ENCODE measurements around the gene POLD2. TPM values are rescaled to one million over a fixed set of nuclear protein-coding genes. Genes with fewer than 3 reads are reported as not detected.
"Not testable (repeated sequence)": the region's sequence is repeated elsewhere in the genome, so short reads cannot be mapped to it uniquely, and the experiment has no call there.

The POLD2 gene
- total RNA-seq (2014; rRNA removed; shearing (Covaris generic)) = 149 and 160 TPM in 2 replicates

GRCh38 chr7:44123190-44124003, at the start of gene POLD2:
Gene POLD2 (minus strand): TSS chr7:44123548. CDS start chr7:44122053, 1,495 bp downstream.
- DNase-seq (ENCODE audit: low spot score) = peak; percentile 96

- no peak for DNase-seq (ENCODE audit: low spot score)
Observed at GRCh38 chr7:44172803-44173424, 49.6 kb upstream of the POLD2 start.

DNA sequence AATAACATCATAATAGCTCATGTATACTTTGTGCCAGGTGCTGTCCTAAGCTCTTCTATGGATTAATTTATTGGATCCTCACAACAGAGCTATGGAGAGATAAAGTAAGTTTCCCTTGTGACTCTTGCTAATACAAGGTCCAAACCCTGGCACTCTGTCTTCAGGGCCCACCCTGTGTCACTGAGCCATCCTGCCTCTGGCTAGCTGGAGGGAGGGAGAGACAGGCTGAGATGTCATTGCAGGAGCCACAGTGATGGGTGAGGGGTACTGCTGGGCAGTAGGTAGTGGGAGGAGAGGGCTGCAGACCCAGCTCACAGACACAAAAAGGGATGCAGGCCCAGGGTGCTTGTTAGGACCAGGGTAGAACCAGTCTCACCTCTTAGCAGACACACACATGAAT, 49.0 kb upstream of the POLD2 start:
- no peak for DNase-seq (ENCODE audit: low spot score)

GRCh38 chr7:44171901-44172300, 48.6 kb upstream of the POLD2 start:
- not testable (repeated sequence) for DNase-seq (ENCODE audit: low spot score)

GRCh38 chr7:44167920-44168319, 44.6 kb upstream of the POLD2 start:
- DNase-seq (ENCODE audit: low spot score) = no peak

GRCh38 chr7:44163591-44163990, 40.2 kb upstream of the POLD2 start:
- DNase-seq (ENCODE audit: low spot score) = peak; percentile 94

GRCh38 chr7:44162785-44163395, 39.5 kb upstream of the POLD2 start:
- no peak for DNase-seq (ENCODE audit: low spot score)

GRCh38 chr7:44162179-44162578, 38.8 kb upstream of the POLD2 start:
- no peak for DNase-seq (ENCODE audit: low spot score)

DNA sequence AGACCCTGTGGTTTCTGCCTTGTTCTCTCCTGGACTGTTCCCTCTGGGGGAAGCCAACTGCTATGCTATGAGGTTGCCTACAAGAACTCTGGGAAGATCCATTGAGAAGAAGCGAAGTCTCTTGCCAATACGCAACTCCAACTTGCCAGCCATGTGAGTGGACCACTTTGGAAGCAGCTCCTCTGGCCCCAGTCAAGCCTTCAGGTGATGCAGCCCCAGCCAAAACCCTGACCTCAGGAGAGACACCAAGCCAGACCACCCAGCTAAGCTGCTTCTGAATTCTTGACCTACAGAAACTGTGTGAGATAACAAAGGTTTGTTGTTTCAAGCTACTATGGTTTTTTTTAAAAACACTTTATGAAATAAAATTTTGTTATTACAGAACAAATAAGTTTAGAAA, 38.0 kb upstream of the POLD2 start:
- DNase-seq (ENCODE audit: low spot score) = no peak

- DNase-seq (ENCODE audit: low spot score) = no peak
Observed at GRCh38 chr7:44159824-44160630, 36.7 kb upstream of the POLD2 start.

- no peak for DNase-seq (ENCODE audit: low spot score)
Observed at GRCh38 chr7:44158873-44159631, 35.7 kb upstream of the POLD2 start.

- DNase-seq (ENCODE audit: low spot score) = no peak
Observed at GRCh38 chr7:44158096-44158872, 34.9 kb upstream of the POLD2 start.

DNA sequence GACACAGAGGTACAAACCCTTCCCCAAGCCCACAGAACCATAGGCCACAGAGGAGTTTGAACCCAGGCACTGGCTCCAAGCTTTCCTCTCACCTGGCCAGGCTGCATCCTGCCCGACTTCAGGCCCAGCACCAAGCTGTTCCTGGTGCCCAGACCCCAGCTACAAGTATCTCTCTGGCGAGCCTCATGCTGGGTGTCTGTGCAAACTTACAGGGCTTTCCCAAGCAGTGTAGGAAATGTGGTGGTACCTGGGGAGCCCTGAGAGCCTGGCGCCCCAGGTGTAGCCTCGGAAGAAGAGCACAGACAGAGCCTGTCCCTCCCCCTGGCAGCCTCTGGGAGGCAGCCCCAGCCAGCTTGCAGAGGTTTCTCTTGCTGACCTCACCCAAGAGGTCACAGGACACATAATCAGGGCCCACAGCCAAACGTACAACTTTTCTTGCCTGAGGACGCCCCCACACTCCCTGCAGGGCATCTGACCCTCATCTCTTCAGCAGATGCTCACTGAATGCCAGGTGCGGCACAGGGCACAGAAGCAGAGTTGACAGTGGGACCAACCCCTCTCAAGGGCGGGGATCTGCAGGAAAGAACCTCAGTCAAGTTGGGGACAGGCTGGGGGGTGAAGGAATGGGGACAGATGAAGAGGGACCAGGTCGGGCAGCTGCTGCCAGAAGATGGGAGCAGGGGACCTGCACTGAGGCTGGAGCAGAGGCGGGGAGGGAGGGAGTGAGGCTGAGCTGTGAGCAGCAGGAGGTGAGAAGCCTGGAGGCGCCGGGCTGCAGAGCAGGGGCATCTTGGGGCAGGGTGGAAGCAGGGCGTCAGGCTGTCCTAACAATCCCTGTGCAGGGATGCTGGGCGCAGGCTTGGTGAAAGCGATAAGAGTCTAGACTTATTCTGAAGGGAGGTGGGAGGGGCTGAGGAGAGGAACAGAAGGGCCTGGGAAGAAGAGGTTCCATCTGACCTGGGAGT, 34.0 kb upstream of the POLD2 start:
- DNase-seq (ENCODE audit: low spot score) = no peak

DNA sequence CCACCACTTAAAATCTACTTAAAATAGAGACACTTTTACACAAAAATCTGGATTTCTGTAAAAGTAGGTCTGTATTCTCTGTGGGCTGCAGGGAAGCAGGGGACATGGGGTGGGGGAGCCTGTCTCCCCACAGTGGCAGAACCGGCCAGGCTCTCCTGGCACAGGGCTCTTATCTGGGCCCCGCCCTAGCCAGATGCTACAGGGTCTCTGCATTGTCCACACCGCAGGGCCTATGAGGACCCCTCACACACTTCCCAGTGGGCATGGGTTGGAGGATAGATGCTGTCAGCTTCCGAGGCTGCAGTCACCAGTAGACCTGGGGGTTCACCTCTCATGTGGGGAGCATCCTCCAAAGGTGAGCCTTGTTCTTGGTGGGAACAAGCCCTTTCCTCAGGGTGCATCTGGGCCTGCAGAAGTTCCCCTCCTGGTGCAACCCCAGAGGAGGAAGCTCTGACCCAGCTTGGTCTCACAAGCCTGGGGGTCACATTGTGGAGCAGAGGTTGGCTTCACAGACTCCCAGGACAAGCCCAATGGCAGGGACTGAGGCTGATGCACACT, 33.2 kb upstream of the POLD2 start:
- no peak for DNase-seq (ENCODE audit: low spot score)

GRCh38 chr7:44155191-44156185, 32.1 kb upstream of the POLD2 start:
- DNase-seq (ENCODE audit: low spot score) = no peak

GRCh38 chr7:44154703-44155102, 31.4 kb upstream of the POLD2 start:
- DNase-seq (ENCODE audit: low spot score) = peak; percentile 67

DNA sequence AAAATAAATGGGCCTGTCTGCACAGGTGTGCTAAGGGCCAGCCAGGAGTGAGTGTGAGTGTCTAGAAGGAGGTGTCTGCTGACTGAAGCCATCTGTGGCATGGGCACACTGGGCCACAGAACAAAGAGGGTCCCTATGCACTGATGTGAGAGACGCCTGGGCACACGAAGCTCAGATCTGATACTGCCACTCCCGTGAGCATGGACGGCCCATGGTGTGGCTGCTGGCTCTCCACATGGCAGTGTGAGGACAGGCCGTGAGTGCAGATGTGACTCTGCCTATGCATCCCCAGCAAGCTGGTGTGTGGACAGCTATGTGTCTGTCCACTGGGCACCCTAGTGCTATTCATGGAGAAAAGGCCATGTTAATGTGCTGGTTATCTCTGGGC, 30.6 kb upstream of the POLD2 start:
- DNase-seq (ENCODE audit: low spot score) = no peak
